Fibroblast of the aortic adventitia (primary cell): ENCODE data around the gene FAM83F. TPM values are rescaled to one million over a fixed set of nuclear protein-coding genes. Genes with fewer than 3 reads are reported as not detected.

Experiments
- DNase-seq: peaks from one replicate; pipeline ENCODE4 v3.0.0-alpha.2; 2010; ENCODE audit warnings: low read depth
- H3K4me3 ChIP-seq: 2 replicates; pipeline ENCODE4 v1.5.1; 2011; ENCODE audit warnings: low read depth, mild to moderate bottlenecking, control low read depth, low read length, moderate library complexity
- CTCF ChIP-seq: IDR thresholded peaks from 2 replicates; pipeline ENCODE4 v1.5.1; 2011; ENCODE audit warnings: mild to moderate bottlenecking, low read length, control low read depth, inconsistent platforms; ENCODE audit not compliant: insufficient read depth
- total RNA-seq: library from RNA; depleted of rRNA; stranded (reverse); fragments of >200 nt; gene quantifications from 2 replicates; pipeline ENCODE4 v1.2.3, GENCODE V29; 2012; ENCODE audit warnings: low replicate concordance

The FAM83F gene
- total RNA-seq, 1 donor, result not detected

DNA sequence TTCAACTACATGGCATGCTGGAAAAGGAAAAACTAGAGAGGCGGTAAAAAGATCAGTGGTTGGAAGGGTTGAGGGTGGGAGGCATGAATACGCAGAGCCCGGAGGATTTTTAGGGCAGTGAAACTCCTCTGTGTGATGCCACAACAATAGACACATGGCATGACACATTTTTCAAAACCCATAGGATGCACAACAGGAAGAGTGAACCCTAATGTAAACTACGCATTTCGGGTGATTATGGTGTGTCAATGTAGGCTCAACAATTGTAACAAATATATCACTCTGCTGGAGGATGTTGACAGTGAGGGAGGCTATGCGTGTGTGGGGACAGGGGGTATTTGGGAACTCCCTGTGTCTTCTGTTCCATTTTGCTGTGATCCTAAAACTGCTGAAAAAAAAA is 15.7 kb upstream of the FAM83F start:
- TF ChIP-seq CTCF, result no peak
- no peak for DNase-seq
- H3K4me3 ChIP-seq, result no peak overlapping the region

- no peak for TF ChIP-seq CTCF
- H3K4me3 ChIP-seq, result no peak overlapping the region
- DNase-seq, result no peak
These were observed 15.3 kb upstream of the FAM83F start for GRCh38 chr22:39979458-39979857.

DNA sequence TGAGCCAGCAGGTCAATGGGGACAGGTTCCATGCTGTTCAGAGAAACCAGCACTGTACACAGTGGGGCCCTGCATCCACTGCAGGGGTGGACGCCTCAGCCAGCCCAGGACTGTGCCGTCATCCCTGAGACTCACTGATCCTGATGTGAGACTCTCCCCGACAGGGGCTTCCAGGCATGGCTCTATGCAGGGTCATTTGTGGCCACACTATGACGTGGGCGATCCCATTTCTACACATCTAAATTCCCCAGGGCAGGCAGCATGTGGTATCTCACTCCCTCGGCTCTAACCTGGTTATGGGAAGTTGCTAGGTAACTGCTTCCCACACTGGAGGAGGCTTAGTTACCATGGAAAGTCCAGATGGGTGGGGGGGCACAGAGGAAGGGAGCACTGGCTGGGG is 14.2 kb upstream of the FAM83F start:
- DNase-seq, result no peak
- no peak overlapping the region for H3K4me3 ChIP-seq
- TF ChIP-seq CTCF, result no peak

- DNase-seq, result no peak
- no peak overlapping the region for H3K4me3 ChIP-seq
- TF ChIP-seq CTCF, result no peak
These were observed 11.4 kb upstream of the FAM83F start for GRCh38 chr22:39983346-39983745.

- no peak for TF ChIP-seq CTCF
- no peak overlapping the region for H3K4me3 ChIP-seq
- peak; percentile 33 for DNase-seq
These were observed 10.7 kb upstream of the FAM83F start for GRCh38 chr22:39984006-39984405.

DNA sequence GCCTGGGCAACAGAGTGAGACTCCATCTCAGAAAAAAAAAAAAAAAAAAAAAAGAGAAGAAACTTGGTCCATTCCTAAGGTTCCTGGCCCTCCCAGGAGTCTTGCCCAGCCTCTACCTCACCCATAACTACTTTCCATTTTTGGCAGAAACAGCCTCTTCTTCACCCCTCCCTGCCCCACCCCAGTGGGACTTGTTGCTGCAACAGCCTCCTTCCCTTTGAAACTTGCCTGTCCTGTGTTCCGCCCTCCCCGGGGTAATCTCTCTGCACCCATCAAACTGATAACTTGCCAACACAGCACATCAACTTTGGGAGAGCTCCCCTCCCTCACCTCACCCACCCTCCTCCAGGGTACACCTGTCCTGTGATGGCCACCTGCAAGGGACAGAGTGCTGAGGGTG is 10.0 kb upstream of the FAM83F start:
- no peak for TF ChIP-seq CTCF
- H3K4me3 ChIP-seq, result no peak overlapping the region
- DNase-seq, result no peak

DNA sequence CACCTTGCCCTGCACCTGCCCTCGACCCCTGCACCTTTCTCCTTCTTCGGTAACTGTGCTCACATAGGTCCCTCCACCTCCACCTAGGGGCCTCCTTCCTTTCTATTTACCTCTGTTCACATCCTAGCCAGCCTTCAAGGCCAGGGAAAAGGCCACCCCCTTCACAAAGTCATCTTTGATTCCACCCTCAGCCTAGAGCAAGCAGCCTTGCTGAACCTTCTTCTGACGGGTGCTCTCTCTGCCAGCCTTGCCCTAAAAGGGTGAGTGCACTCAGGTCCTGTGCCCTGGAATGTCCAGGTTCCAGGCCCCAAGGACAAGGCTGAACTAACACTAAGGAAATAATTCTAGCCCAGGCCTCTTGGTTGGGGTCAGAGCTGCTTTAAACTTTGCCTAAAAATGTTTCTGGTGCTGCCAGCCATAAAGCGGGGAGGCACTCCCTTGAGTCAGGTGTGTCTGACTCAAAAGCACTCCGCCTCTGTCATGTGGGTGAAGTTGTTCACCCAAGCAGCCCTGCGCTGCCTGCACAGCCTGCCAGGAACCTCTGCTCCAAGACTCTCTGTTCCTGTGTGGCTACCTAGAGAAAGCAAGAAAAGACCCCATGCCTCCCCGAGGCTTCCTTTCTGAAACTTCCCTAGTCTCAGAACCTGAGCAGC is 9.2 kb upstream of the FAM83F start:
- TF ChIP-seq CTCF, result no peak
- H3K4me3 ChIP-seq, result no peak overlapping the region
- DNase-seq, result no peak
